NT2/D1 (cell line): ENCODE results near the gene RNASE4.

Experiments used
- SUZ12 ChIP-seq: IDR thresholded peaks from 2 replicates; pipeline ENCODE4 v1.6.1; 2011; ENCODE audit not compliant: insufficient read length, insufficient read depth; ENCODE audit errors: extremely low read depth
- ZNF274 ChIP-seq: IDR thresholded peaks from 2 replicates; pipeline ENCODE4 v1.6.1; 2011; ENCODE audit warnings: mild to moderate bottlenecking, low read depth, low read length

DNA sequence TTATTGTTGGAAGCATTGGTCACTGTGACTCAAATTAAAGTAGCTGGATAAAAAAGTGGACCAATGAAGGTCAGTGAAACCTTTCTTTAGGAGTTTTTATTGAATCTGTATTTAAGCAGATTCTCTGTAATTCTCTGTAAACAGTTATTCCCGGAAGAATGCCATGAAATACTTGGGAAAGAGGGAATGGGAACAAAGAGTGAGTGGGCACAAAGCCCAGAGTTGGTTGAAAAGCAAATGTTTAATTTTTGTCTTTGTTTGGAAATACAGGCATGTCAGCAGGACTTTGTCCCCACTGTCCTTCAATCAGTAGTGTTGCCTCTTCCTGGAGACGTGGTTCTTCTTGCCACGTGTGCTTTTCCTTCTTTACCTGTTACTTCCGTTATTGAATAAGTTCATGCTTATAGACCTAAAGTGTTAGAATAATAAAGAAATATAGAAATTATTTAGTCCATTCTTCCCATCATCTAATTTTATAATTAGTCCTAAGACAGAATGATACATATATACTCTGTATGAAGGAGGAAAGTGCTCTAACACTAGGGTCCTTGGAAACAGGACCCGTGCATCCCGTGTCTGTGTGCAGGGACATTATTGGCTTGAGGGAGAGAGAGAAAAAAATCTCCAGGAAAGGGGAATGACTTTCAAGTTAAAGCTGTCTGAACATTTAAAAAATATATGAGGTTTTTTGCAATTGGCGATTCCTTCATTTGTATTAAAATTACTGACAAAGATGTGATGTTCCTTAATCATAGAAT is 2.2 kb downstream of the RNASE4 start:
- TF ChIP-seq SUZ12: no peak
- no peak for TF ChIP-seq ZNF274
